ENCODE results near the gene CSRNP3.
"Not testable (repeated sequence)": the region's sequence is repeated elsewhere in the genome, so short reads cannot be mapped to it uniquely, and the experiment has no call there.

CSRNP3 gene

GRCh38 chr2:165633431-165633830 lies 163.9 kb downstream of the CSRNP3 start:
- DNase-seq (ENCODE audit: low read depth in 2 of 2): no peak

- DNase-seq (ENCODE audit: low read depth in 2 of 2): no peak
Observed at GRCh38 chr2:165634282-165634681, 164.8 kb downstream of the CSRNP3 start.

- no peak for DNase-seq (ENCODE audit: low read depth in 2 of 2)
Observed at GRCh38 chr2:165634855-165635254, 165.4 kb downstream of the CSRNP3 start.

- no peak for DNase-seq (ENCODE audit: low read depth in 2 of 2)
Observed at GRCh38 chr2:165635532-165635931, 166.0 kb downstream of the CSRNP3 start.

GRCh38 chr2:165636959-165637358 lies 167.5 kb downstream of the CSRNP3 start:
- no peak for DNase-seq (ENCODE audit: low read depth in 2 of 2)

DNA sequence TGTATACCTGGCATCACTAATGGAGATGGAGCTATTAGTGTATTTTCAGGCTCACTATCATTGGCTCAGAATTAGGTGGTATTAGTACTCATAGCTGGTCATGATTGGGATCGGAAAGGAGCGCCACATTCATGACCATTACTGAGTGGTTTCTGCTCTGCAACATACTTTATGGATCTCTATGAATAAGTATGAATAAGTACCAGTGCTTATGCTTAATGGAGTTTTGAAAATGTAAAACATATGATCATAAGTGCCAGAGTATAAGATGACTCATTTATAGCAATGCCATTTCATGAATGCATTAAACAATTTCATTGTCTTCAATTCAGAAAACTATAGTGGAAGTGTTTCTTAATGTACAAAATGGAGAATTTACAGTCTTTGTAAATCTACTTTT lies 167.9 kb downstream of the CSRNP3 start:
- DNase-seq (ENCODE audit: low read depth in 2 of 2): no peak

DNA sequence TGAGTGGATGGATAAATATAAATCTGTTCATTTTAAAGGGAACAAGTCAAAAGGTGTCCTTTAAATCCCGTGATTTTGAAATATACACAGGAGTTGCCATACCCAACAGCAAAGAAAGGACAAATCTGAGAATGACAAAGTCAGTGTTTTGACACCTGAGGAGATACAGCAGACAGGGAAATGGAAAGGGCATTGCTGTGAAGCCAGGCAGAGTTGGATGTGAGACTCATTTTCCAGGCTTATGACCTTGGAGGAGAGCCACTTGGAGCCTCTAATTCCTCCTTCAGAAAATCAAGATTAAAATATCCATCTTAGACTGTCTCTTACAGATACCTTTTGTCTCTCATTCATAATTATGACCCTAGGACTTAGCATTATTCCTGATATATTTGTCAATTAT lies 170.0 kb downstream of the CSRNP3 start:
- no peak for DNase-seq (ENCODE audit: low read depth in 2 of 2)

DNA sequence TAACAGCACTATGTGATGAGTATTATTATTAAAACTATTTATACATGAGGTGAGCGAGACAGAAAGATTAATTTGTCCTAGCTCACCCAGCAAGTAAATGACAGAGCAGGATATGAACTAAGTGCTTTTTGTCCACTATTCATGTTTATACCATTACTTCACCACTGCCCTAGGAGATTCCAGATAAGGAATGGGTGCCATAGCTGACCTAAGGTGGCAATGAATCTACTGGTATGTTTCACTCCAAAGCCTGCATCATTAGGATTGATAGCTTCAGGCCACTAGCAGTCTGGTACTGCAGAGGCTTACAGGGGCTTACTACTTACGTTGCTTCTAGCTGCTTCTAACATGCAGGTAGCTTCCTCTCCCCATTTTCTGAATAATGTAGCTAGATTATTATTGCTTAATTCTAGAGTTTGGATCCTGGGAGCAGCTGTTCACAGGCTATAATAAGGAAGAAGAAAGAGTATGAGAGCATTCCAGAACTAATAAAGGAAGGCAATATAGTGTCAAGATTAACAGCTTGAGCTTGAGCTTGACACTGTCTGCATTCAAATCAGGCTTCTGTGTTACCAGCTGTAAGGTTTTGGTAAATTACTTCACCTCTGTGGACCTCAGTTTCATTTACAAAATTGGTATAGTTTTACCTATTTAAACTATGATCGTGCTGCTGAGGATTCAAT lies 170.9 kb downstream of the CSRNP3 start:
- DNase-seq (ENCODE audit: low read depth in 2 of 2): no peak

GRCh38 chr2:165645930-165646831 lies 176.7 kb downstream of the CSRNP3 start:
- DNase-seq (ENCODE audit: low read depth in 2 of 2): no peak

- DNase-seq (ENCODE audit: low read depth in 2 of 2): no peak
Observed at GRCh38 chr2:165647409-165647808, 177.9 kb downstream of the CSRNP3 start.

GRCh38 chr2:165648801-165649200 lies 179.3 kb downstream of the CSRNP3 start:
- DNase-seq (ENCODE audit: low read depth in 2 of 2): no peak

- DNase-seq (ENCODE audit: low read depth in 2 of 2): no peak
Observed at GRCh38 chr2:165651233-165651632, 181.7 kb downstream of the CSRNP3 start.

DNA sequence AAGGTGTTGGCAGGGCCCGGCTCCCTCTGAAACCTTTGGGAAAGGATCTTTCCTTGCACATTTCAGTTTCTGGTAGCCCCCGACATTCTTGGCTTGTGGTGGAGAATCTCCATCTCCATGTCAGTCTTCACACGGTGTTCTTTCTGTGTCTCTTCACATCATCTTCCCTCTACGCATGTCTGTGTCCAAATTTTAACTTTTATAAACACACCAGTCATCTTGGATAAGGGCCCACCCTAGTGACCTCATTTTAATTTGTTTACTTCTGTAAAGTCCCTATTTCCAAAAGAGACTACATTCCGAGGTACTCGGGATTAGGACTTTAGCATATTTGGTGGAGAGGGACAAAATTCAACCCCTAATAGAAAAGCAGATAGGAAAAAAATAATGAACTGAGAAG lies 186.2 kb downstream of the CSRNP3 start:
- no peak for DNase-seq (ENCODE audit: low read depth in 2 of 2)

DNA sequence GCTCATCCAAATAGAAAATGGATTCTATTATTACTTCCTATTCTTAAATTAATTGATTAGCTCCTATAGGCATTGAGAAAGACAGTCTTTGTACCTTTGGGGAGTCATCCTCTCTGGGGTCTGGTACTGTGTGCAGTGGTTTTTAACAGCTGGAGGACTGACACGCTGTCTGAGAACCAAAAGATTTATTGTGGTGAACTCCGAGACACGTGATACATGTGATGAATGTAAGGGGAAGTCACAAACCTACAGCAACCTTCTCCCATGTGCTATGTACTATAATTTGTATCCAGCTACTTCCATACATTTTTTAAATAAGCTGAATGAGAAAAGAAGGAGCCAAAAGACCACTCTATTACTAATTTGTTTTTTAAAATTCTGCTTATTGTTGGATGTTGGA lies 190.9 kb downstream of the CSRNP3 start:
- no peak for DNase-seq (ENCODE audit: low read depth in 2 of 2)

DNA sequence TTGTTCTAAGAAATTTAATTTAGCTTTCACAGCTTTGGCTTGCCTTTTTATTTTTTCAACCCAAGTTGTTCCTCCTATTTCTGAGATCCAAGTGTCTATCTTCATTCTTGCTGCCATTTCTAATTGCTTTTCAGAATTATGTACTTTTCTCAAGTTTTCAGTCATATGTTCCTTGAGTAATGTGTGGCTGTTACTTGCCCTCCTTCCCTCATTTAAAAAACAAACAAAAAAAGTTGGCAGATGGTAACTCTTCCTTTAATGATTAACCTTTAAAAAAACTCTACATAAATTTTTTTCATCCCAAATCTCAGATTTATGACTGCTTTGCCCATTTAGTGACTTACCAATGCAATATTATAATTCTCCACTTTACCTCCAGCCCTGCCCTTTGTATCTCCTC lies 193.2 kb downstream of the CSRNP3 start:
- no peak for DNase-seq (ENCODE audit: low read depth in 2 of 2)

- no peak for DNase-seq (ENCODE audit: low read depth in 2 of 2)
Observed at GRCh38 chr2:165665614-165666013, 196.1 kb downstream of the CSRNP3 start.

DNA sequence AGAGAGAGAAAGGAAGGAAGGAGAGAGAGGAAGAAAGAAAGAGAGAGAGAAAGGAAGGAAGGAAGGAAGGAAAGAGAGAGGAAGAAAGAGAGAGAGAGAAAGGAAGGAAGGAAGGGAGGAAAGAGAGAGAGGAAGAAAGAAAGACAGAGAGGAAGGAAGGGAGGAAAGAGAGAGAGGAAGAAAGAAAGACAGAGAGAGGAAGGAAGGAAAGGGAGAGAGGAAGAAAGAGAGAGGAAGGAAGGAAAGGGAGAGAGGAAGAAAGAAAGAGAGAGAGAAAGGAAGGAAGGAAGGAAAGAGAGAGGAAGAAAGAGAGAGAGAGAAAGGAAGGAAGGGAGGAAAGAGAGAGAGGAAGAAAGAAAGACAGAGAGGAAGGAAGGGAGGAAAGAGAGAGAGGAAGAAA lies 196.6 kb downstream of the CSRNP3 start:
- DNase-seq (ENCODE audit: low read depth in 2 of 2): not testable (repeated sequence)

DNA sequence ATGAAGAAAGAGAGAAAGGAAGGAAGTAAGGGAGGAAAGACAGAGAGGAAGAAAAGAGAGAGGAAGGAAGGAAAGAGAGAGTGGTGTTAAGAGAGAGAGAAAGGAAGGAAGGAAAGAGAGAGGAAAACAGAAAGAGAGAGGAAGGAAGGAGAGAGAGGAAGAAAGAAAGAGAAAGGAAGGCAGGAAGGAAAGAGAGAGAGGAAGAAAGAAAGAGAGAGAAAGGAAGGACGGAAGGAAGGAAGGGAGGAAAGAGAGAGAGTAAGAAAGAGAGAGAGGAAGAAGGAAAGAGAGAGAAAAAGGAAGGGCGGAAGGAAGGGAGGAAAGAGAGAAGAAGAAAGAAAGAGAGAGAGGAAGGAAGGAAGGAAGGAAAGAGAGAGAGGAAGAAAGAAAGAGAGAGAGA lies 197.1 kb downstream of the CSRNP3 start:
- no peak for DNase-seq (ENCODE audit: low read depth in 2 of 2)

- DNase-seq (ENCODE audit: low read depth in 2 of 2): no peak
Observed at GRCh38 chr2:165667375-165667774, 197.9 kb downstream of the CSRNP3 start.

GRCh38 chr2:165674780-165675179 lies 205.3 kb downstream of the CSRNP3 start:
- DNase-seq (ENCODE audit: low read depth in 2 of 2): no peak

DNA sequence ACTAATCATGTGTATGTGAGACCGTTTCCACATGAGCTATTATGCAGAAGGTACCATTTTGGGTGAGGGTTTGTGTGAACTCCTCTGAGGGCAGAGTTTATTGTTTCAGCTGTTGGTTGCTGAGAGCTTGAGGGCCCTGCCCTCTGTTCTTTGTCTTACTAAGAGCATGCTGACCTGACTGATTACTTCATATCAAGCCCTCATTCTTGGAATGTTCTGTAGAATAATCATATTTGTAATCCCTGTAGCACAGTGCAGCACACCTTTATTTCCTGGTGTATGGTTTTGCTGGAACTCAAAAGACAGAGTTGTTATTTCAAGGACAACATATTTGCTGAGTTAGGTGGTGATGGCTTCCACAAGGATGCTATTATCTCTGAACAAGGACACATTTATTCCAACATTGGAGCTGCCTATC lies 206.1 kb downstream of the CSRNP3 start:
- no peak for DNase-seq (ENCODE audit: low read depth in 2 of 2)

DNA sequence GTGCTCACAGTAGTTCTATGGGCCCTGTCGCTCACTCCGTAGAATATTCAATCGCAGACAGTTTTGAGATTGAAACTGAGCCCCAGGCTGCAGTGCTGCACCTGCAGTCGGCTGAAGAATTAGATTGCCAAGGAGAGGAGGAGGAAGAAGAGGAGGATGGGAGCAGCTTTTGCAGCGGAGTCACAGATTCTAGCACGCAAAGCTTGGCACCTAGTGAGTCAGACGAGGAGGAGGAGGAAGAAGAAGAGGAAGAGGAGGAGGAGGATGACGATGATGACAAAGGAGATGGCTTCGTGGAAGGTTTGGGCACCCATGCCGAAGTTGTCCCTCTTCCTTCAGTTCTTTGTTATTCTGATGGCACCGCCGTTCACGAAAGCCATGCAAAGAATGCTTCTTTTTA lies 209.4 kb downstream of the CSRNP3 start:
- no peak for DNase-seq (ENCODE audit: low read depth in 2 of 2)

GRCh38 chr2:165679621-165680020 lies 210.1 kb downstream of the CSRNP3 start:
- no peak for DNase-seq (ENCODE audit: low read depth in 2 of 2)

Data from stimulated activated CD8-positive, alpha-beta memory T cell treated with anti-CD3 and anti-CD28 coated beads, Interleukin-15, amount 100 ng/mL, for 48 hours (primary cell).